Measurements from ENCODE around the gene RIMKLA. TPM values are rescaled to one million over a fixed set of nuclear protein-coding genes. Genes with fewer than 3 reads are reported as not detected.
A peak's percentile ranks its signal among the peaks of the same experiment; 100 is the strongest.

Gene RIMKLA
- total and polyA plus RNA-seq, 2 of the 13 experiments (the other 11 are each of a cell fraction or from before 2014, with no cell fraction given): 2.5 to 3.8 TPM

- TF ChIP-seq MIER2 (CRISPR knock-in tag; IDR thresholded peaks at IDR 0.05) (peak; percentile 63; the same call in 1 of the 2 replicates), CTCF (CRISPR knock-in tag; IDR thresholded peaks at IDR 0.05) (peak; percentile 59), RFX1 (IDR thresholded peaks at IDR 0.05) (no peak), NFATC3 (CRISPR knock-in tag; IDR thresholded peaks at IDR 0.05) (no peak), ZNF280D (CRISPR knock-in tag; IDR thresholded peaks at IDR 0.05) (no peak; the same call in 1 of the 2 replicates), NR0B2 (CRISPR knock-in tag; IDR thresholded peaks at IDR 0.05) (peak; percentile 52; the same call in 1 of the 2 replicates), SRSF9 (IDR thresholded peaks at IDR 0.05; ENCODE audit: borderline replicate concordance, insufficient read depth, low read depth, low read length, poor library complexity, severe bottlenecking) (no peak), IRF2 (CRISPR knock-in tag; IDR thresholded peaks at IDR 0.05) (peak; percentile 90; the same call in 1 of the 2 replicates), ZNF572 (CRISPR knock-in tag; IDR thresholded peaks at IDR 0.05) (0 out of 2 replicates have a peak, but pooled peaks have one; percentile 39), RXRA (CRISPR knock-in tag; IDR thresholded peaks at IDR 0.05) (peak; percentile 67), ZNF318 (CRISPR knock-in tag; IDR thresholded peaks at IDR 0.05) (peak; percentile 42; the same call in 1 of the 2 replicates), BATF2 (CRISPR knock-in tag; IDR thresholded peaks at IDR 0.05) (0 out of 2 replicates have a peak, but pooled peaks have one; percentile 59), ZNF24 (IDR thresholded peaks at IDR 0.05) (0 out of 2 replicates have a peak, but pooled peaks have one; percentile 15), ZNF766 (CRISPR knock-in tag; IDR thresholded peaks at IDR 0.05; ENCODE audit: borderline replicate concordance) (peak; percentile 69)
Observed at GRCh38 chr1:42335050-42335808, 45.4 kb upstream of the RIMKLA start, which contains the start of gene FOXJ3 (continued).

Measured in HepG2 (cell line).